Measurements from ENCODE around the gene CCDC116.

Gene CCDC116

DNA sequence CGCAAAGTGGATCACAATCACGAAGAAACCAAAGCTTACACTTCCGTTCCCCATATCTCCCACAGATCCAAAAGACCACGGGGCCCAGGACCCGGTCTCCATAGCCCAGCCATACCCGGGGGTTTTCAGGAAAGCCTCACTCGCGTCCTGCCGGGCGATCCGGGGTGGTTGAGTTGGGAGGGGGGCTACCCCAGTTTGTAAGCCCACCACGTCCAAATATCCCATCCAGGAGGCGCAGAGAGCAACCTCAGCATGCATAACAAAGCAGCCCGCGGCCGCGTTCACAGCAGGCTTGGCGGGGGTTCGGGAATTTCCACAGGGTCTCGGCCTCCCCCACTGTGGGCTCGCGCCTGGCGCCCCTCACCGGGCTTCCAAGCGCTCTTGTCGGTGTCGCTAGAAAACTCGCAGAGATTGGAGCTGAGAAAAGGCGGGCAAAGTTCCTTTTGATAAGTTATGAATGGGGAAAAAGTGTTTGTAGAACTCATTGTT, 19.0 kb downstream of the CCDC116 start:
- ATAC-seq: peak; percentile 45
- TF ChIP-seq, protein P1, sequence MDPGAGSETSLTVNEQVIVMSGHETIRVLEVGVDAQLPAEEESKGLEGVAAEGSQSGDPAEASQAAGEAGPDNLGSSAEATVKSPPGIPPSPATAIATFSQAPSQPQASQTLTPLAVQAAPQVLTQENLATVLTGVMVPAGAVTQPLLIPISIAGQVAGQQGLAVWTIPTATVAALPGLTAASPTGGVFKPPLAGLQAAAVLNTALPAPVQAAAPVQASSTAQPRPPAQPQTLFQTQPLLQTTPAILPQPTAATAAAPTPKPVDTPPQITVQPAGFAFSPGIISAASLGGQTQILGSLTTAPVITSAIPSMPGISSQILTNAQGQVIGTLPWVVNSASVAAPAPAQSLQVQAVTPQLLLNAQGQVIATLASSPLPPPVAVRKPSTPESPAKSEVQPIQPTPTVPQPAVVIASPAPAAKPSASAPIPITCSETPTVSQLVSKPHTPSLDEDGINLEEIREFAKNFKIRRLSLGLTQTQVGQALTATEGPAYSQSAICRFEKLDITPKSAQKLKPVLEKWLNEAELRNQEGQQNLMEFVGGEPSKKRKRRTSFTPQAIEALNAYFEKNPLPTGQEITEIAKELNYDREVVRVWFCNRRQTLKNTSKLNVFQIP (CRISPR knock-in tag; IDR thresholded peaks at IDR 0.05; ENCODE audit: borderline replicate concordance, low read depth): no peak
- TF ChIP-seq TCF4 (CRISPR knock-in tag; IDR thresholded peaks at IDR 0.05; ENCODE audit: borderline replicate concordance): no peak
- TF ChIP-seq ARNTL (CRISPR knock-in tag; IDR thresholded peaks at IDR 0.05; ENCODE audit: borderline replicate concordance, low read depth): no peak

DNA sequence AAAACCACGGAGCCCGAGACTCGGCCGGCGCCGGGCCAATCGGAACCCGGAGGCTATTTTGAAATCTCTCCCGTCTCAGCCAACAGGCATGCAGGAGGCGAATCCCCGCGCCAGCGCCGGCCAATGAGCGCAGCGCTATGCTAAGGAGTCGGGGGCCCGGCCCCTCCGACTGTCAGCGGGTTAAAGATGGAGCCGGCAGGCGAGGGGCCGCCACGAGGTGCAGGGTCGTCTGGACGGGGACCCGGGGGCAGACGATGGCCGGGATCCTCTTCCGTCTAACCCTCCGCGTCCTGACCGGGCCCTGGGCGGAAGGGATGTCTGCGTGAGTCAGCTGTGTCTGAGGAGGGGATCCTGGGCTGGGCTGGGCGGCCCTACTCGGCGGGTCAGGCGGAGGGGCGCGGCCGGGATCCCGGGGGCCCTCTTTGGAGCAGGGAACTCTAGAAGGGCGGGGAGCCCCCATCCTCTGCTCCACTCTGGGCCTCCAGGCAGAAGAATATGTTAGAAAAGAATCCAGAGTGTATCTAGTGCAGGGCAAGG, 19.5 kb downstream of the CCDC116 start:
- ATAC-seq: peak; percentile 98
- TF ChIP-seq CSDC2 (CRISPR knock-in tag; IDR thresholded peaks at IDR 0.05): no peak
- TF ChIP-seq OSR1 (CRISPR knock-in tag; IDR thresholded peaks at IDR 0.05): no peak
- TF ChIP-seq, protein P1 (CRISPR knock-in tag; IDR thresholded peaks at IDR 0.05; ENCODE audit: borderline replicate concordance, low read depth): no peak
- no peak for TF ChIP-seq RARB (CRISPR knock-in tag; IDR thresholded peaks at IDR 0.05)
- TF ChIP-seq ZC3H10 (CRISPR knock-in tag; IDR thresholded peaks at IDR 0.05): no peak
- no peak for TF ChIP-seq TOX (CRISPR knock-in tag; IDR thresholded peaks at IDR 0.05; ENCODE audit: borderline replicate concordance)
- no peak for TF ChIP-seq ZNF8 (CRISPR knock-in tag; IDR thresholded peaks at IDR 0.05)
- no peak for TF ChIP-seq ISL1 (CRISPR knock-in tag; IDR thresholded peaks at IDR 0.05)
- TF ChIP-seq ZNF70 (CRISPR knock-in tag; IDR thresholded peaks at IDR 0.05): no peak
- TF ChIP-seq, protein P2, sequence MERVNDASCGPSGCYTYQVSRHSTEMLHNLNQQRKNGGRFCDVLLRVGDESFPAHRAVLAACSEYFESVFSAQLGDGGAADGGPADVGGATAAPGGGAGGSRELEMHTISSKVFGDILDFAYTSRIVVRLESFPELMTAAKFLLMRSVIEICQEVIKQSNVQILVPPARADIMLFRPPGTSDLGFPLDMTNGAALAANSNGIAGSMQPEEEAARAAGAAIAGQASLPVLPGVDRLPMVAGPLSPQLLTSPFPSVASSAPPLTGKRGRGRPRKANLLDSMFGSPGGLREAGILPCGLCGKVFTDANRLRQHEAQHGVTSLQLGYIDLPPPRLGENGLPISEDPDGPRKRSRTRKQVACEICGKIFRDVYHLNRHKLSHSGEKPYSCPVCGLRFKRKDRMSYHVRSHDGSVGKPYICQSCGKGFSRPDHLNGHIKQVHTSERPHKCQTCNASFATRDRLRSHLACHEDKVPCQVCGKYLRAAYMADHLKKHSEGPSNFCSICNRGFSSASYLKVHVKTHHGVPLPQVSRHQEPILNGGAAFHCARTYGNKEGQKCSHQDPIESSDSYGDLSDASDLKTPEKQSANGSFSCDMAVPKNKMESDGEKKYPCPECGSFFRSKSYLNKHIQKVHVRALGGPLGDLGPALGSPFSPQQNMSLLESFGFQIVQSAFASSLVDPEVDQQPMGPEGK (CRISPR knock-in tag; IDR thresholded peaks at IDR 0.05; ENCODE audit: borderline replicate concordance): no peak
- no peak for TF ChIP-seq TCF4 (CRISPR knock-in tag; IDR thresholded peaks at IDR 0.05; ENCODE audit: borderline replicate concordance)
- TF ChIP-seq GLIS3 (CRISPR knock-in tag; IDR thresholded peaks at IDR 0.05): no peak
- TF ChIP-seq ZFP30 (CRISPR knock-in tag; IDR thresholded peaks at IDR 0.05): no peak
- no peak for TF ChIP-seq SNAI2 (CRISPR knock-in tag; IDR thresholded peaks at IDR 0.05)
- TF ChIP-seq ESRRG (CRISPR knock-in tag; IDR thresholded peaks at IDR 0.05): no peak
- no peak; the same call in 1 of the 2 replicates for TF ChIP-seq PPARA (CRISPR knock-in tag; IDR thresholded peaks at IDR 0.05; ENCODE audit: borderline replicate concordance)
- TF ChIP-seq ARNTL (CRISPR knock-in tag; IDR thresholded peaks at IDR 0.05; ENCODE audit: borderline replicate concordance, low read depth): no peak

- no peak for ATAC-seq
- no peak for TF ChIP-seq OSR1 (CRISPR knock-in tag; IDR thresholded peaks at IDR 0.05)
- no peak for TF ChIP-seq ZNF8 (CRISPR knock-in tag; IDR thresholded peaks at IDR 0.05)
- no peak for TF ChIP-seq CSDC2 (CRISPR knock-in tag; IDR thresholded peaks at IDR 0.05)
- TF ChIP-seq SNAI2 (CRISPR knock-in tag; IDR thresholded peaks at IDR 0.05): no peak
- TF ChIP-seq ZFP3 (CRISPR knock-in tag; IDR thresholded peaks at IDR 0.05): no peak
Measured at GRCh38 chr22:21652547-21653545, 20.3 kb downstream of the CCDC116 start.

GRCh38 chr22:21657020-21657359, 24.4 kb downstream of the CCDC116 start:
- ATAC-seq: 0 out of 3 replicates have a peak, but pooled peaks have one; percentile 1
- TF ChIP-seq ARNTL (CRISPR knock-in tag; IDR thresholded peaks at IDR 0.05; ENCODE audit: borderline replicate concordance, low read depth) (no peak), GLIS3 (CRISPR knock-in tag; IDR thresholded peaks at IDR 0.05) (no peak), ZFP3 (CRISPR knock-in tag; IDR thresholded peaks at IDR 0.05) (no peak), ESRRG (CRISPR knock-in tag; IDR thresholded peaks at IDR 0.05) (no peak)
- TF ChIP-seq, protein P1 (CRISPR knock-in tag; IDR thresholded peaks at IDR 0.05; ENCODE audit: borderline replicate concordance, low read depth): no peak
- TF ChIP-seq, protein P3, sequence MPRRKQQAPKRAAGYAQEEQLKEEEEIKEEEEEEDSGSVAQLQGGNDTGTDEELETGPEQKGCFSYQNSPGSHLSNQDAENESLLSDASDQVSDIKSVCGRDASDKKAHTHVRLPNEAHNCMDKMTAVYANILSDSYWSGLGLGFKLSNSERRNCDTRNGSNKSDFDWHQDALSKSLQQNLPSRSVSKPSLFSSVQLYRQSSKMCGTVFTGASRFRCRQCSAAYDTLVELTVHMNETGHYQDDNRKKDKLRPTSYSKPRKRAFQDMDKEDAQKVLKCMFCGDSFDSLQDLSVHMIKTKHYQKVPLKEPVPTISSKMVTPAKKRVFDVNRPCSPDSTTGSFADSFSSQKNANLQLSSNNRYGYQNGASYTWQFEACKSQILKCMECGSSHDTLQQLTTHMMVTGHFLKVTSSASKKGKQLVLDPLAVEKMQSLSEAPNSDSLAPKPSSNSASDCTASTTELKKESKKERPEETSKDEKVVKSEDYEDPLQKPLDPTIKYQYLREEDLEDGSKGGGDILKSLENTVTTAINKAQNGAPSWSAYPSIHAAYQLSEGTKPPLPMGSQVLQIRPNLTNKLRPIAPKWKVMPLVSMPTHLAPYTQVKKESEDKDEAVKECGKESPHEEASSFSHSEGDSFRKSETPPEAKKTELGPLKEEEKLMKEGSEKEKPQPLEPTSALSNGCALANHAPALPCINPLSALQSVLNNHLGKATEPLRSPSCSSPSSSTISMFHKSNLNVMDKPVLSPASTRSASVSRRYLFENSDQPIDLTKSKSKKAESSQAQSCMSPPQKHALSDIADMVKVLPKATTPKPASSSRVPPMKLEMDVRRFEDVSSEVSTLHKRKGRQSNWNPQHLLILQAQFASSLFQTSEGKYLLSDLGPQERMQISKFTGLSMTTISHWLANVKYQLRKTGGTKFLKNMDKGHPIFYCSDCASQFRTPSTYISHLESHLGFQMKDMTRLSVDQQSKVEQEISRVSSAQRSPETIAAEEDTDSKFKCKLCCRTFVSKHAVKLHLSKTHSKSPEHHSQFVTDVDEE (CRISPR knock-in tag; IDR thresholded peaks at IDR 0.05): no peak
